ENCODE results near the gene HIC2. TPM values are rescaled to one million over a fixed set of nuclear protein-coding genes. Genes with fewer than 3 reads are reported as not detected.
"Not testable (repeated sequence)": the region's sequence is repeated elsewhere in the genome, so short reads cannot be mapped to it uniquely, and the experiment has no call there.

HIC2 gene
- polyA plus RNA-seq, 3 donors = 0.34 to 3.9 (median 0.36) TPM

DNA sequence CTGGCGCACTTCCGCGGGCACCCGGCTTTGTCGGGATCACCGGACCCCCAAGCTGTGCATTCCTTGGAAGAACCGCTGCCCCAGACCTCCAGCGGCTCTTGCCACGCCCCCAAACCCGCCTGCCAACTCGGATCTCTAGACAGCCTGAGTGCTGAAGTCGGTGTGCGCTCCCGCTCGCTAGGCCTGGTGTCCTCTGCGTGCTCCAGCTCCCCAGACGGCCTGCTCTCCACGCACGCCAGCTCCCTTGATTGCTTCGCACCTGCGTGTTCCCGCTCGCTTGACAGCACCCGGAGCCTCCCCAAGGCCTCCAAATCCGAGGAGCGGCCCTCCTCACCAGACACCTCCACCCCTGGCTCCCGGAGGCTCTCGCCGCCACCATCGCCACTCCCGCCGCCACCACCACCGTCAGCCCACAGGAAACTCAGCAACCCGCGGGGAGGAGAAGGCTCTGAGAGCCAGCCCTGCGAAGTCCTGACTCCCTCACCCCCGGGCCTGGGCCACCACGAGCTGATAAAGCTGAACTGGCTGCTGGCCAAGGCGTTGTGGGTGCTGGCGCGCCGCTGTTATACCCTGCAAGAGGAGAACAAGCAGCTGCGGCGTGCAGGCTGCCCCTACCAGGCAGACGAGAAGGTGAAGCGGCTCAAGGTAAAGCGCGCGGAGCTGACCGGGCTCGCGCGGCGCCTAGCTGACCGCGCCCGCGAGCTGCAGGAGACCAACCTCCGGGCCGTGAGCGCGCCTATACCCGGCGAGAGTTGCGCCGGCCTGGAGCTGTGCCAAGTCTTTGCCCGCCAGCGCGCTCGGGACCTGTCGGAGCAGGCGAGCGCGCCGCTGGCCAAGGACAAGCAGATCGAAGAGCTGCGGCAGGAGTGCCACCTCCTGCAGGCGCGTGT lies 32.5 kb upstream of the HIC2 start:
- H3K79me2 ChIP-seq (ENCODE audit: insufficient read depth, low read length); H3K4me3 Mint-ChIP-seq; H3K36me3 Mint-ChIP-seq; intact Hi-C loops (cut with micrococcal nuclease); H3K27ac ChIP-seq (ENCODE audit: low read depth in 1 of 2, low read length in 2 of 2); H4K20me1 ChIP-seq (ENCODE audit: insufficient read depth, low read length); H3K9me3 Mint-ChIP-seq; H3K27ac Mint-ChIP-seq; H3K9me3 ChIP-seq (replicated peaks in 1 of 2; ENCODE audit: control insufficient read depth in 1 of 2, insufficient read depth in 1 of 2, low read length in 2 of 2); H3K36me3 ChIP-seq (replicated peaks in 1 of 2; ENCODE audit: control insufficient read depth in 1 of 2, insufficient read depth in 2 of 2, low read length in 2 of 2); H3K4me2 ChIP-seq (replicated peaks; ENCODE audit: extremely low read depth, low read length, poor library complexity, severe bottlenecking); H3K4me1 Mint-ChIP-seq; H3K27me3 Mint-ChIP-seq (ENCODE audit: low read depth in 3 of 3); H3K9ac ChIP-seq (ENCODE audit: insufficient read depth, low read length, poor library complexity, severe bottlenecking); H2AFZ ChIP-seq (ENCODE audit: insufficient read depth, low read depth, low read length, poor library complexity, severe bottlenecking); H3K4me1 ChIP-seq (ENCODE audit: control insufficient read depth in 1 of 2, insufficient read depth in 2 of 2, low read length in 2 of 2); DNase-seq; H3K27me3 ChIP-seq (ENCODE audit: control insufficient read depth in 2 of 2, insufficient read depth in 2 of 2, low read length in 2 of 2); H3K4me3 ChIP-seq (replicated peaks in 1 of 3; ENCODE audit: low read depth in 2 of 3, low read length in 3 of 3): not testable (repeated sequence)
- WGBS (ENCODE audit: insufficient coverage) = no CpG with 5 or more reads among the region's 79 CpGs

DNA sequence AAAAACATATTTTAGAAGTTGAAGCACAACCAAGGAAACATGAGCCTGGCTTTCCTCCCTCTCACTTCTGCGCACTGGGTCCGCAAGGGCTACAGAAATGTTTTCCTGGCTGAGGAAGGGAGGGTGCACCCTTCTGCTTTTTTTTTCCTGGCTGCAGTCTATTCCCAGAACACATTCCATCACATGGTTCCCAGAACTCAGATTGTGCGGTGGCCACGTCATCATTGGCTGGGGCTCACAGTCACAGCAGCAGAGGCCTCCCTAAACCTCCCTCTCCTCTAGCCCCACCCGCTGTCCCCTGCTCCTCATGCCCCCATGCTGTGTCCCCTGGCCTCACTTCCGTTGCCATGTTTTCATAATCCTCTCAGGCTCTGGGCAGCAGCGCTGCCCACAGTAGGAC lies 27.7 kb upstream of the HIC2 start:
- H3K27me3 ChIP-seq (ENCODE audit: control insufficient read depth in 2 of 2, insufficient read depth in 2 of 2, low read length in 2 of 2); H3K9me3 ChIP-seq (replicated peaks in 1 of 2; ENCODE audit: control insufficient read depth in 1 of 2, insufficient read depth in 1 of 2, low read length in 2 of 2); H3K4me2 ChIP-seq (replicated peaks; ENCODE audit: extremely low read depth, low read length, poor library complexity, severe bottlenecking); H2AFZ ChIP-seq (ENCODE audit: insufficient read depth, low read depth, low read length, poor library complexity, severe bottlenecking); H3K9me3 Mint-ChIP-seq; H3K27ac ChIP-seq (ENCODE audit: low read depth in 1 of 2, low read length in 2 of 2); H3K79me2 ChIP-seq (ENCODE audit: insufficient read depth, low read length); H3K4me3 Mint-ChIP-seq; H3K4me1 Mint-ChIP-seq; H4K20me1 ChIP-seq (ENCODE audit: insufficient read depth, low read length); H3K4me3 ChIP-seq (replicated peaks in 1 of 3; ENCODE audit: low read depth in 2 of 3, low read length in 3 of 3); H3K36me3 ChIP-seq (replicated peaks in 1 of 2; ENCODE audit: control insufficient read depth in 1 of 2, insufficient read depth in 2 of 2, low read length in 2 of 2); H3K4me1 ChIP-seq (ENCODE audit: control insufficient read depth in 1 of 2, insufficient read depth in 2 of 2, low read length in 2 of 2); H3K27me3 Mint-ChIP-seq (ENCODE audit: low read depth in 3 of 3); intact Hi-C loops (cut with micrococcal nuclease); H3K27ac Mint-ChIP-seq; H3K36me3 Mint-ChIP-seq; DNase-seq; H3K9ac ChIP-seq (ENCODE audit: insufficient read depth, low read length, poor library complexity, severe bottlenecking): not testable (repeated sequence)
- no CpG with 5 or more reads among the region's 7 CpGs for WGBS (ENCODE audit: insufficient coverage)

DNA sequence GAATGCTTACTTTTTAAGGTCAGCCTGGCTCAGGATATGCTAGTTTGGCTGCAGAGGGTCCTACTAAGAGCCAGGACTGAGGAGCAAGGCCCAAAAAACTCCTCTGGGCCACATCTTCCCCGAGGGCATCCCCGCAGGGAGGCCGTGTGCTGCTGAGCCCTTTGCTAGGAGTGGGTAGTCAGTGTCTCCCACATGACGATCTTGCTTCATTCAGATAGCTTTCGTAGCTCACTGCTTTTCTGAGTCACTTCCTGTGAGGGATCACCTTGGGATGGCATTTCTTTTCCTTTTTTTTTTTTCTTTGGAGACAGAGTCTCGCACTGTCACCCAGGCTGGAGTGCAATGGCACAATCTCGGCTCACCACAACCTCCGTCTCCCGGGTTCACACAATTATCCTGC lies 27.2 kb upstream of the HIC2 start:
- H3K36me3 ChIP-seq (replicated peaks in 1 of 2; ENCODE audit: control insufficient read depth in 1 of 2, insufficient read depth in 2 of 2, low read length in 2 of 2); H3K4me3 ChIP-seq (replicated peaks in 1 of 3; ENCODE audit: low read depth in 2 of 3, low read length in 3 of 3); H3K27ac Mint-ChIP-seq; H3K4me1 ChIP-seq (ENCODE audit: control insufficient read depth in 1 of 2, insufficient read depth in 2 of 2, low read length in 2 of 2); H3K27ac ChIP-seq (ENCODE audit: low read depth in 1 of 2, low read length in 2 of 2); H3K27me3 Mint-ChIP-seq (ENCODE audit: low read depth in 3 of 3); H3K9me3 Mint-ChIP-seq; intact Hi-C loops (cut with micrococcal nuclease); H3K36me3 Mint-ChIP-seq; H3K79me2 ChIP-seq (ENCODE audit: insufficient read depth, low read length); H3K4me2 ChIP-seq (replicated peaks; ENCODE audit: extremely low read depth, low read length, poor library complexity, severe bottlenecking); H3K9ac ChIP-seq (ENCODE audit: insufficient read depth, low read length, poor library complexity, severe bottlenecking); H3K9me3 ChIP-seq (replicated peaks in 1 of 2; ENCODE audit: control insufficient read depth in 1 of 2, insufficient read depth in 1 of 2, low read length in 2 of 2); DNase-seq; H4K20me1 ChIP-seq (ENCODE audit: insufficient read depth, low read length); H3K4me3 Mint-ChIP-seq; H3K4me1 Mint-ChIP-seq; H3K27me3 ChIP-seq (ENCODE audit: control insufficient read depth in 2 of 2, insufficient read depth in 2 of 2, low read length in 2 of 2); H2AFZ ChIP-seq (ENCODE audit: insufficient read depth, low read depth, low read length, poor library complexity, severe bottlenecking): not testable (repeated sequence)
- no CpG with 5 or more reads among the region's 9 CpGs for WGBS (ENCODE audit: insufficient coverage)

DNA sequence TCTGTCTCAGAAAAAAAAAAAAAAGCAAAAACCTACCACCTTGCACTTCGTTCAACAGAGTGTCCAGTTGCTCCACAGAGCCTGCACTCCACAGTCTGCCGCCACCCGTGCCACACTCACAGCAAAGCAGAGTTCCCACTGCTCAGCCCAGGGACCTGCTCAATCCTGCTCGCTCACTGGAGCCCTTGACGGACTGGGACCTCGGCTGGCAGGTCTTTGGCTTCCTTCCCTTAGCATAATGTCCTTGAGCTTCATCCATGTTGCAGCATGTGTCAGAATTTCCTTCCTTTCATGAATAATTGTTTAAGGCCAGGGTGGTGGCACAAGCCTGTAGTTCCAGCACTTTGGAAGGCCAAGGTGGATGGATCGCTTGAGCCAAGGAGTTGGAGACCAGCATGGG lies 22.6 kb upstream of the HIC2 start:
- H3K4me3 ChIP-seq (replicated peaks in 1 of 3; ENCODE audit: low read depth in 2 of 3, low read length in 3 of 3); DNase-seq; H3K36me3 Mint-ChIP-seq; H4K20me1 ChIP-seq (ENCODE audit: insufficient read depth, low read length); H3K9me3 Mint-ChIP-seq; intact Hi-C loops (cut with micrococcal nuclease); H3K9me3 ChIP-seq (replicated peaks in 1 of 2; ENCODE audit: control insufficient read depth in 1 of 2, insufficient read depth in 1 of 2, low read length in 2 of 2); H3K27ac Mint-ChIP-seq; H3K9ac ChIP-seq (ENCODE audit: insufficient read depth, low read length, poor library complexity, severe bottlenecking); H3K36me3 ChIP-seq (replicated peaks in 1 of 2; ENCODE audit: control insufficient read depth in 1 of 2, insufficient read depth in 2 of 2, low read length in 2 of 2); H3K4me2 ChIP-seq (replicated peaks; ENCODE audit: extremely low read depth, low read length, poor library complexity, severe bottlenecking); H3K27me3 Mint-ChIP-seq (ENCODE audit: low read depth in 3 of 3); H3K27ac ChIP-seq (ENCODE audit: low read depth in 1 of 2, low read length in 2 of 2); H3K4me3 Mint-ChIP-seq; H3K27me3 ChIP-seq (ENCODE audit: control insufficient read depth in 2 of 2, insufficient read depth in 2 of 2, low read length in 2 of 2); H3K79me2 ChIP-seq (ENCODE audit: insufficient read depth, low read length); H3K4me1 ChIP-seq (ENCODE audit: control insufficient read depth in 1 of 2, insufficient read depth in 2 of 2, low read length in 2 of 2); H2AFZ ChIP-seq (ENCODE audit: insufficient read depth, low read depth, low read length, poor library complexity, severe bottlenecking); H3K4me1 Mint-ChIP-seq: not testable (repeated sequence)
- WGBS (ENCODE audit: insufficient coverage) = no CpG with 5 or more reads among the region's 7 CpGs
